H9 (cell line): ENCODE results near the gene CSTPP1. TPM values are rescaled to one million over a fixed set of nuclear protein-coding genes. Genes with fewer than 3 reads are reported as not detected.

ENCODE experiments used
- DNase-seq: peaks from one replicate; pipeline ENCODE4 v3.0.0-alpha.2; 2017
- H2AFZ ChIP-seq: one replicate; pipeline ENCODE4 v1.6.1; 2013; ENCODE audit warnings: mild to moderate bottlenecking, low read length, control low read depth, moderate library complexity
- H2AK5ac ChIP-seq: 2 replicates; pipeline ENCODE4 v1.6.1; 2013; ENCODE audit warnings: low read length, control low read depth, mixed read lengths; ENCODE audit not compliant: insufficient read length
- H2BK120ac ChIP-seq: one replicate; pipeline ENCODE4 v1.6.1; 2013; ENCODE audit warnings: low read depth, mild to moderate bottlenecking, low read length, control low read depth, inconsistent platforms; ENCODE audit not compliant: poor library complexity, severe bottlenecking
- H2BK12ac ChIP-seq: 2 replicates; pipeline ENCODE4 v1.6.1; 2013; ENCODE audit warnings: low read length, control low read depth, mixed read lengths, low read depth; ENCODE audit not compliant: insufficient read length
- H2BK15ac ChIP-seq: 2 replicates; pipeline ENCODE4 v1.6.1; 2013; ENCODE audit warnings: low read depth, low read length, control low read depth
- H2BK20ac ChIP-seq: one replicate; pipeline ENCODE4 v1.6.1; 2013; ENCODE audit warnings: low read depth, mild to moderate bottlenecking, low read length, control low read depth, inconsistent platforms; ENCODE audit not compliant: poor library complexity, severe bottlenecking
- H2BK5ac ChIP-seq: 2 replicates; pipeline ENCODE4 v1.6.1; 2013; ENCODE audit warnings: low read length, control low read depth, mixed read lengths; ENCODE audit not compliant: insufficient read length
- H3K14ac ChIP-seq: 2 replicates; pipeline ENCODE4 v1.6.1; 2013; ENCODE audit warnings: low read length, control low read depth; ENCODE audit not compliant: insufficient read depth
- H3K18ac ChIP-seq: 2 replicates; pipeline ENCODE4 v1.6.1; 2013; ENCODE audit warnings: low read depth, mild to moderate bottlenecking, mixed read lengths, low read length, control low read depth; ENCODE audit not compliant: insufficient read length
- H3K23ac ChIP-seq: 2 replicates; pipeline ENCODE4 v1.6.1; 2013; ENCODE audit warnings: low read length, control low read depth, mixed read lengths, low read depth; ENCODE audit not compliant: insufficient read length
- H3K23me2 ChIP-seq: 2 replicates; pipeline ENCODE4 v1.6.1; 2013; ENCODE audit warnings: low read depth, mild to moderate bottlenecking, mixed read lengths, low read length, control low read depth; ENCODE audit not compliant: insufficient read length, poor library complexity, severe bottlenecking
- H3K27ac ChIP-seq: 2 replicates; pipeline ENCODE4 v1.5.1; 2013; ENCODE audit warnings: low read length, control low read depth, mixed read lengths, low read depth; ENCODE audit not compliant: insufficient read length
- H3K27me3 ChIP-seq: 2 replicates; pipeline ENCODE4 v1.6.1; 2013; ENCODE audit warnings: low read length, control low read depth, inconsistent platforms; ENCODE audit not compliant: insufficient read depth
- H3K4ac ChIP-seq: 2 replicates; pipeline ENCODE4 v1.6.1; 2013; ENCODE audit warnings: low read depth, mild to moderate bottlenecking, control low read depth, inconsistent platforms, low read length, moderate library complexity
- H3K4me1 ChIP-seq: 2 replicates; pipeline ENCODE4 v1.6.1; 2013; ENCODE audit warnings: low read length, control low read depth, inconsistent platforms; ENCODE audit not compliant: insufficient read depth
- H3K4me2 ChIP-seq: 2 replicates; pipeline ENCODE4 v1.6.1; 2013; ENCODE audit warnings: low read length, control low read depth, mixed read lengths; ENCODE audit not compliant: insufficient read length, insufficient read depth
- H3K56ac ChIP-seq: 2 replicates; pipeline ENCODE4 v1.6.1; 2013; ENCODE audit warnings: low read depth, mild to moderate bottlenecking, mixed read lengths, low read length, control low read depth; ENCODE audit not compliant: insufficient read length
- H3K79me1 ChIP-seq: 2 replicates; pipeline ENCODE4 v1.6.1; 2013; ENCODE audit warnings: low read depth, mild to moderate bottlenecking, moderate library complexity, low read length, control low read depth, inconsistent platforms; ENCODE audit not compliant: insufficient read depth, poor library complexity, severe bottlenecking
- H3K79me2 ChIP-seq: 2 replicates; pipeline ENCODE4 v1.6.1; 2013; ENCODE audit warnings: low read length, control low read depth, inconsistent platforms; ENCODE audit not compliant: insufficient read depth
- H3K9ac ChIP-seq: 2 replicates; pipeline ENCODE4 v1.6.1; 2013; ENCODE audit warnings: low read length, control low read depth, mixed read lengths; ENCODE audit not compliant: insufficient read length; ENCODE audit errors: extremely low read depth
- H3K9me3 ChIP-seq: one replicate; pipeline ENCODE4 v1.6.1; 2013; ENCODE audit warnings: low read depth, low read length, inconsistent platforms; ENCODE audit not compliant: control insufficient read depth
- H3T11ph ChIP-seq: one replicate; pipeline ENCODE4 v1.6.1; 2013; ENCODE audit warnings: mild to moderate bottlenecking, low read length, control low read depth, inconsistent platforms
- H4K20me1 ChIP-seq: one replicate; pipeline ENCODE4 v1.6.1; 2013; ENCODE audit not compliant: control insufficient read depth, insufficient read length, insufficient read depth
- H4K5ac ChIP-seq: 2 replicates; pipeline ENCODE4 v1.6.1; 2013; ENCODE audit warnings: low read depth, mild to moderate bottlenecking, mixed read lengths, low read length, control low read depth; ENCODE audit not compliant: insufficient read length
- H4K8ac ChIP-seq: replicated peaks from 2 replicates; pipeline ENCODE4 v1.6.1; 2013; ENCODE audit warnings: low read length, control low read depth, mixed read lengths, low read depth; ENCODE audit not compliant: insufficient read length
- H4K91ac ChIP-seq: 2 replicates; pipeline ENCODE4 v1.6.1; 2013; ENCODE audit warnings: low read depth, mild to moderate bottlenecking, moderate library complexity, mixed read lengths, low read length, control low read depth; ENCODE audit not compliant: insufficient read length
- H3K27ac Mint-ChIP-seq, 3 experiments: 2 replicates in 2 of 3; 3 replicates in 1 of 3; pipeline ENCODE4 v1.8.0; 2020 to 2021; ENCODE audit warnings: mixed read lengths in 3 of 3, mild to moderate bottlenecking in 1 of 3, moderate library complexity in 1 of 3
- H3K27me3 Mint-ChIP-seq: 2 replicates; pipeline ENCODE4 v1.8.0; 2021; ENCODE audit warnings: low read depth, mild to moderate bottlenecking, moderate library complexity, mixed read lengths
- H3K36me3 Mint-ChIP-seq, 3 experiments: 2 replicates in 2 of 3; 3 replicates in 1 of 3; pipeline ENCODE4 v1.8.0; 2020 to 2021; ENCODE audit warnings: low read depth in 3 of 3, mixed read lengths in 3 of 3; ENCODE audit not compliant: insufficient read depth in 1 of 3
- H3K4me1 Mint-ChIP-seq, 2 experiments: 2 replicates each; pipeline ENCODE4 v1.8.0; 2020; ENCODE audit warnings: mixed read lengths in 2 of 2
- H3K4me3 Mint-ChIP-seq, 2 experiments: 2 replicates in 1 of 2; 3 replicates in 1 of 2; pipeline ENCODE4 v1.8.0; 2020 to 2021; ENCODE audit warnings: mild to moderate bottlenecking in 2 of 2, mixed read lengths in 2 of 2, moderate library complexity in 1 of 2
- H3K9me3 Mint-ChIP-seq, 2 experiments: 2 replicates in 1 of 2; 3 replicates in 1 of 2; pipeline ENCODE4 v1.8.0; 2020; ENCODE audit warnings: mild to moderate bottlenecking in 2 of 2, mixed read lengths in 2 of 2, moderate library complexity in 1 of 2
- WGBS: extraction: QIAGEN DNeasy Blood & Tissue Kit; methylation state at CpG from one replicate; pipeline ENCODE4 v1.1.7; 2013; ENCODE audit warnings: missing lambda C conversion rate, low lambda C conversion rate, mixed read lengths; ENCODE audit not compliant: insufficient read length; ENCODE audit errors: extremely low coverage; 5-methylcytosine and 5-hydroxymethylcytosine counted together
- total RNA-seq: library from RNA; stranded (reverse); gene quantifications from 2 replicates; pipeline ENCODE4 v1.2.1, GENCODE V29; 2021
- TF ChIP-seq, protein P1 (sequence below): fragments of 200-600 bp; sonication (generic); conservative IDR thresholded peaks from 3 replicates; pipeline ENCODE4 v1.8.0; 2021; ENCODE audit warnings: antibody characterized with exemption, mild to moderate bottlenecking

CSTPP1 gene
- total RNA-seq, 1 experiment from 2014 or later = 21.2 TPM

DNA sequence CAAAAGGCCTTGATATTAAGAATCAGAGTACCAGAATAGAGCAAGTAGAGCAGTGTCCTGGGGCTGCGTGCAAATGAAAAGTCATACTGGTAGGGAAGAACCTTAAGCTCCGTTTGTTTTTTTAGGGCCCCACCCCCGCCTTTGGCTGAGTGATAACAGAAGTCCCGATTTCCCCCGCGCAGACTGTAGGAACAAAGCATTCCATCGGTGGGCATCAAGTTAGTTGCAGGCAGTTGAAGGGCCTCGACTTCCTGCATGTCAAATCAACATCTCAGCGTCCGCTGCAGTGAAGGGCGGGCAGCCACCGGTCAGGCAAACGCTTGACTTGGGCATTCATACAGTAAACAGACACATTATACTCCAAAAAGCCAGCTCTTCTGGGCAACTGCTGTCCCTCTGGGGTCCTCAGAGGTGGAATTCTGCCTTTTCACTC, 29.9 kb upstream of the CSTPP1 start:
- H4K20me1 ChIP-seq = no peaks in the 10 kb centered on the region
- H3K4me2 ChIP-seq = no peak overlapping the region

More for the DNA sequence above, 29.9 kb upstream of the CSTPP1 start:
- H4K91ac ChIP-seq = no peak overlapping the region
- TF ChIP-seq, protein P1, sequence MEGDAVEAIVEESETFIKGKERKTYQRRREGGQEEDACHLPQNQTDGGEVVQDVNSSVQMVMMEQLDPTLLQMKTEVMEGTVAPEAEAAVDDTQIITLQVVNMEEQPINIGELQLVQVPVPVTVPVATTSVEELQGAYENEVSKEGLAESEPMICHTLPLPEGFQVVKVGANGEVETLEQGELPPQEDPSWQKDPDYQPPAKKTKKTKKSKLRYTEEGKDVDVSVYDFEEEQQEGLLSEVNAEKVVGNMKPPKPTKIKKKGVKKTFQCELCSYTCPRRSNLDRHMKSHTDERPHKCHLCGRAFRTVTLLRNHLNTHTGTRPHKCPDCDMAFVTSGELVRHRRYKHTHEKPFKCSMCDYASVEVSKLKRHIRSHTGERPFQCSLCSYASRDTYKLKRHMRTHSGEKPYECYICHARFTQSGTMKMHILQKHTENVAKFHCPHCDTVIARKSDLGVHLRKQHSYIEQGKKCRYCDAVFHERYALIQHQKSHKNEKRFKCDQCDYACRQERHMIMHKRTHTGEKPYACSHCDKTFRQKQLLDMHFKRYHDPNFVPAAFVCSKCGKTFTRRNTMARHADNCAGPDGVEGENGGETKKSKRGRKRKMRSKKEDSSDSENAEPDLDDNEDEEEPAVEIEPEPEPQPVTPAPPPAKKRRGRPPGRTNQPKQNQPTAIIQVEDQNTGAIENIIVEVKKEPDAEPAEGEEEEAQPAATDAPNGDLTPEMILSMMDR = no peak
- Mint-ChIP-seq H3K27ac (peak overlapping the region; percentile 74 to 89 (median 82)), H3K9me3 (no peaks in the 10 kb centered on the region), H3K36me3 (peaks cover 0 to 1% (median 0%) of the 10 kb centered on the region in 3 experiments; a peak in 2 of 7 replicates), H3K4me3 (peak overlapping the region in 1 of 2 experiments; percentile 50; a peak in 2 of 5 replicates), H3K4me1 (peaks cover 57 to 59% of the 10 kb centered on the region in 2 experiments), H3K27me3 (no peaks in the 10 kb centered on the region)
- no peak overlapping the region for H4K5ac ChIP-seq
- H3K79me1 ChIP-seq = no peaks in the 10 kb centered on the region
- no peaks in the 10 kb centered on the region; the same call in 1 of the 2 replicates for H3K79me2 ChIP-seq
- H3K14ac ChIP-seq = no peak overlapping the region
- no peak overlapping the region for H3K4ac ChIP-seq
- no peak overlapping the region for H3K56ac ChIP-seq
- no peak overlapping the region for H4K8ac ChIP-seq
- H3K9me3 ChIP-seq = no peaks in the 10 kb centered on the region
- no peak overlapping the region for H3K18ac ChIP-seq
- peak overlapping the region; percentile 6 for H3K27ac ChIP-seq
- H3K23me2 ChIP-seq = no peaks in the 10 kb centered on the region
- WGBS = no CpG with 5 or more reads among the region's 13 CpGs
- no peak overlapping the region for H2AFZ ChIP-seq
- no peak overlapping the region for H2BK5ac ChIP-seq
- no peak overlapping the region for H2AK5ac ChIP-seq
- H2BK120ac ChIP-seq = no peak overlapping the region
- peak; percentile 71 for DNase-seq
- H3K4me1 ChIP-seq = peaks cover 3% of the 10 kb centered on the region; the same call in 1 of the 2 replicates
- H3K23ac ChIP-seq = no peak overlapping the region
- H3T11ph ChIP-seq = no peak overlapping the region
- H3K27me3 ChIP-seq = no peaks in the 10 kb centered on the region
- H2BK20ac ChIP-seq = no peak overlapping the region
- no peak overlapping the region for H3K9ac ChIP-seq
- H2BK12ac ChIP-seq = no peak overlapping the region
- no peak overlapping the region for H2BK15ac ChIP-seq
